GM19468 (cell line): Measurements from ENCODE around the gene DCP1A.
"Not testable (repeated sequence)": the region's sequence is repeated elsewhere in the genome, so short reads cannot be mapped to it uniquely, and the experiment has no call there.

Source experiments
- ATAC-seq: cut with Tn5 transposase; IDR thresholded peaks from one replicate; pipeline ENCODE4 v1.9.1; 2021; ENCODE audit warnings: mild to moderate bottlenecking, moderate library complexity, moderate number of reproducible peaks; ENCODE audit not compliant: unreplicated experiment; ENCODE audit errors: extremely low read depth

DCP1A gene

GRCh38 chr3:53347261-53348064, at the start of gene DCP1A:
Gene DCP1A, minus strand, starts transcription at chr3:53347543. Its CDS starts 26 bp downstream, at chr3:53347517.
- ATAC-seq: peak; percentile 85

- no peak for ATAC-seq
Observed at GRCh38 chr3:53384465-53385423, 37.4 kb upstream of the DCP1A start.

GRCh38 chr3:53382106-53382505, 34.8 kb upstream of the DCP1A start:
- no peak for ATAC-seq

- no peak for ATAC-seq
Observed at GRCh38 chr3:53380306-53380705, 33.0 kb upstream of the DCP1A start.

GRCh38 chr3:53379898-53380297, 32.6 kb upstream of the DCP1A start:
- ATAC-seq: no peak

GRCh38 chr3:53377794-53378193, 30.5 kb upstream of the DCP1A start:
- no peak for ATAC-seq

- ATAC-seq: no peak
Observed at GRCh38 chr3:53376679-53377078, 29.3 kb upstream of the DCP1A start.

- no peak for ATAC-seq
Observed at GRCh38 chr3:53375019-53375418, 27.7 kb upstream of the DCP1A start.

GRCh38 chr3:53370719-53371118, 23.4 kb upstream of the DCP1A start:
- ATAC-seq: not testable (repeated sequence)

- no peak for ATAC-seq
Observed at GRCh38 chr3:53361852-53362251, 14.5 kb upstream of the DCP1A start.

- no peak for ATAC-seq
Observed at GRCh38 chr3:53357458-53357857, 10.1 kb upstream of the DCP1A start.

- ATAC-seq: no peak
Observed at GRCh38 chr3:53354945-53355498, 7.7 kb upstream of the DCP1A start.

GRCh38 chr3:53353202-53353601, 5.9 kb upstream of the DCP1A start:
- no peak for ATAC-seq

- ATAC-seq: no peak
Observed at GRCh38 chr3:53350652-53351051, 3.3 kb upstream of the DCP1A start.

GRCh38 chr3:53348118-53348517, 775 bp upstream of the DCP1A start:
- ATAC-seq: not testable (repeated sequence)

GRCh38 chr3:53346922-53347260, 452 bp downstream of the DCP1A start:
- no peak for ATAC-seq

GRCh38 chr3:53346514-53346913, 829 bp downstream of the DCP1A start:
- no peak for ATAC-seq

- no peak for ATAC-seq
Observed at GRCh38 chr3:53342353-53342752, 5.0 kb downstream of the DCP1A start.

- no peak for ATAC-seq
Observed at GRCh38 chr3:53337167-53337940, 10.0 kb downstream of the DCP1A start.

- ATAC-seq: no peak
Observed at GRCh38 chr3:53334742-53335141, 12.6 kb downstream of the DCP1A start.
